AG08396 (cell line): Measurements from ENCODE around the gene TMEM179.
"Not testable (repeated sequence)": the region's sequence is repeated elsewhere in the genome, so short reads cannot be mapped to it uniquely, and the experiment has no call there.

ENCODE experiments used
- DNase-seq: peaks from one replicate; pipeline ENCODE4 v3.0.0; 2012; ENCODE audit warnings: low spot score, mixed read lengths

TMEM179 gene

GRCh38 chr14:104586832-104587620 is 17.5 kb downstream of the TMEM179 start:
- peak; percentile 52 for DNase-seq

DNA sequence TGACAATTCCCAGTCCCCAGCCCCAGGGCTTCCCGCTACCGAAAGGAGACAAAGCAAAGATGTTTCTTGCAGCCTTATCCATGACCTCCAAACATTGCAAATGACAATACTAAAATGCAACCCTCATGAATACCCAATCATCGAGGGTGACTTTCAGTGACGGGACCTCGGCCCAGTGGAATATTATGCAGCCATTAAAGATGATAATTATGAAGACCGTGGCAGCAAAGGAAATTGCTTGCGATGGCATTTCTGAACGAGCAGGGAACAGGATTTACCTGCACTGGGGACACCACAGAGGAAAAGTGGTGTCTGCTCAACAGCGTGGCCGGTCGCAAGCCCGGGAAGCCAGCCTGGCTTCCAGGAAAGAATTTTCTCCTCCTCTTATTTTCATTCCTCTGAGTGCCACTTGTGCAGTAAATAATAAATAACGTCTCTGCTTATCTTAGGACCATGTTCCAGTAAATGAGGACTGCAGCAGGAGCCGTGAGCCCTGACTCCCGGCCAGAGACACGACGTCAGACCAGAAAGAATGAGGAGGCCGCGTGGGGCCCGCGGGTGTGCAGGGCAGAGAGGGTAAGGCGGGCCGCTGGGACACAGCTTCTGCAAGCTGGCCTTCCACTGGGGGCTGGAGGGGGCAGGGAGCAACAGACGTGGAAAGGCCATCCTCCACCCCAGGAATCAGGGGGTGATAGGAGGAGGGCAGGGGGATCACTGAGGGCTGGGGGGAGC is 18.4 kb downstream of the TMEM179 start:
- no peak for DNase-seq

GRCh38 chr14:104584557-104584956 is 20.0 kb downstream of the TMEM179 start:
- DNase-seq: no peak

DNA sequence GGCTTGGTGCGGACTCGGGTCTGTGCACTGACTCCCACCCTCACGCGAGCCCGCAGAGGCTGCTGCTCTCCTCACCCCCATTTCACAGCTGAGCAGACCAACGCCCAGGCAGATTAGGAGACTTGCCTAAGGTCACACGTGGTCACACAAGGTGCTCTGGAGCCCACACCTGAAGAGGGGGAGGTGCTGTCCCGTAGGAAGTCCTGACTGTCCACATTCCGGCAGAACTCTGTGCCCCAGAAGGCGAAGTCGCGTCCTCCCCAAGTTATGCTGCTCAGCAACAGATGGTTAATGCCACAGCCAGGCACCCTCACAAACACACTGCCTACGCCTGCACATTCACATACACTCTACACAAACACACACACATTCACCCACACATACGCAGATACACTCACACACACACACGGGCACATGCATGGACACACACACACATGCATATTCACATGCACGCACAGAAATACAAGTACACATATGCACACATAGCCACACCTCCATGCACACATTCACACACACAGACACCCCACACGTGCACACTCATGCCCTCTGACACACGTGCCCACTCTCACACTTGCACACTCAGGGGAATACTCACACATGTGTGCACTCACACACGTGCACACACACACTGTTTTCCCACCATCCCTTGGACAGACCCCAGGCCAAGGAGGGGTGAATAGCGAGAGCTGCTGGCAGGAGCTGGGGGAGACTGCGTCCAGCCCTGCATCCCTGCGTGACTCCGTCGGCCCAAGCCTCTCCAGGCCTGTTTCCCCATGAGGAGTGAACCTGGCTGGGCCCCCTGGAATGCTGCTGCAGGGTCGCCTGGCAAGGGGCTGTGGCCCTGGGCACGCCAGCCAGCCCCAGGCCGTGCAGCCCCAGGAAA is 20.9 kb downstream of the TMEM179 start:
- DNase-seq: no peak

DNA sequence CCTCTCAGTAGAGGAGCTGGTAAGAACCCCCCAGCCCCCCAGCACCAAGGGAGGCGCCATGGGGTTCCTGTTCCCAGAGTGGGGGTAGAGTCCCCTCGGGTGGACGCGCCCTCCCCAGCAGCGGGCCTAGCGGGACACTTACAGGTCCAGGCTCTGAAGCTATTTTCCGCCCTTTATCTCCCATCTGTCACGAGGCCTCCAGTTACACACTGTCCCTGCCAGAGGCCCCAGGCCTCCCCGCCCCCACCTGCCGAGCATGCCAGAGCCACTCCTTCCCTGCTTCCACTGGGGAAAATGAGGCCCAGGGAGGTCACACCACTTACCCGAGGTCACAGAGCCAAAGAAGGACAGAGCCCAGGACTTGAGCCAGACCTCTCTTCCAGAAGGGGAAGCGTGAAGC is 21.9 kb downstream of the TMEM179 start:
- no peak for DNase-seq

GRCh38 chr14:104582005-104582404 is 22.6 kb downstream of the TMEM179 start:
- DNase-seq: no peak

- no peak for DNase-seq
Measured at GRCh38 chr14:104581521-104581920, 23.1 kb downstream of the TMEM179 start.

DNA sequence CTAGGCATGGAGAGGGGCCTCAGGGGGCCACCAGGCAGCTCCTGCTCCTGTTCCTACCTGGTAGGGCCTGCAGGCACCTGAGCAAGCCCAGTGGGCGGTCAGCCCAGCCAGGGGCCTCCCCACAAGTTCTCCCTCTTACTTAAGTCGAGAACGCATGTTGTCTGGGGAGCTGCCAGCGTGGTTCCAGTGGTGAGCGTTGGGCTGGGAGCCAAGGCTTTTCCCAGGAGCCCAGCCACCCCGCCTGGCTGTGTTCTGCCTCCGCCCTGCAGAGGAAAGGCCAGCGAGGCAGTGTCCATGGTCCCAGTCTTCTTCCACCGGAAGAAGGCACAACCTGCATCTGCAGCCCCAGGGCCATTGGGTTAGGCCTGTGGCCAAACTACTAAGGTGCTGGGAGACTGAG is 23.6 kb downstream of the TMEM179 start:
- no peak for DNase-seq

DNA sequence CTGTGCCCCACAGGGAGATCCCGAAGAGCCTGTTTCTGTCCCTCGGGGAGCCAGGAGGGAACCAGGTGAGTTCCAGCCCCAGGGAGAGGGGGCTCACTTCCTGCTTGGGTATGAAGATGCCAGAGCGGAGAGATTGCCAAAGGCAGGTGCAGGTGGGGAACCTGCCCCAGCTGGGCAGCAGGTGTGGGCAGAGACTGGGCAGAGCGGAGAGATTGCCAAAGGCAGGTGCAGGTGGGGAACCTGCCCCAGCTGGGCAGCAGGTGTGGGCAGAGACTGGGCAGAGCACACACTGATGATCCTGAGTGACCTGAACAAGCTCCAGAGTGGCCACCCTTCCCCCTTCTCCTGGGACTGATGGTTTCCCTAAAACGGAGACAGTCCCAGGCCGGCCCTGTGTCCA is 24.6 kb downstream of the TMEM179 start:
- DNase-seq: not testable (repeated sequence)

DNA sequence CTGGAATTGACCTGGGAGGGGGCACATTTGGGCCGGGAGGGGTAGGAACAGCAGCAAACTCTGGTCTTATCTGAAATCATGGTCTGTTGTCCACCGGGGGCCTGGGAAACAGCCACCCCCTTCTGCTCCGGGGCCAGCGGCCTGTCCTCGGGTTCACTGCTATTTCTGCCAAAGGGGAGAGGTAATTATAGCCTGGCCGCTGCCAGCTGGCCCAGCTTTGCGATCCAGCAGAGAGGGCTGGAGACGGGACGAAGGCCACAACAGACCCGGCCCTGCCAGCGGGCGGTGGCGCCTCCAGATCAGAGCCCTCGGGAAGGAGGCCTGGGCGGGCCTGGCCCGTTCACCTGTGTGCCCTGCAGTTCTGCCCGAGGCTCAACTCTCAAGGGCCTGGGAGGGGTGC is 25.1 kb downstream of the TMEM179 start, which contains the start of gene C14orf180:
TSS of gene C14orf180 (plus strand) at position 258 of the 400 bp plus-strand sequence. CDS start 6,667 bp downstream, outside the sequence.
- DNase-seq: no peak

DNA sequence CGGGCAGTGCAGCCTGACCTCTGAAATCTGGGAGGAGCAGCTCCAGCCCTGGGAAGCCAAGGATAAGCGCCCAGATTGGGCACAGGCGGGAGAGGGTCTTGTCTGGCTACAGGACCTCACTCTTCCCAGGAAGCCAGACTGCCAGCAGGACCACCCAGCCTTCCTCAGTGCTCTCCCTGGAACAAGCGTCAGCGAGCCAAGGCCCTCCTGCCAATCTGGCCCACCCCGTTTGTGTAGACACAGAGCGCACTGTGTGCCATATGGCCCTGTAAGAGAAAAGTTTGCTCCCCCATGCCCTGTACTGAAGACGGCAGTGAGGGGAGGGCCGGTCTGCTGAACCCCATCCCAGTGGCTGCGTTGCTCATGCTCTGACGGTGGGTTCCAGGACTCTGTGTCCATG is 26.3 kb downstream of the TMEM179 start:
- no peak for DNase-seq

DNA sequence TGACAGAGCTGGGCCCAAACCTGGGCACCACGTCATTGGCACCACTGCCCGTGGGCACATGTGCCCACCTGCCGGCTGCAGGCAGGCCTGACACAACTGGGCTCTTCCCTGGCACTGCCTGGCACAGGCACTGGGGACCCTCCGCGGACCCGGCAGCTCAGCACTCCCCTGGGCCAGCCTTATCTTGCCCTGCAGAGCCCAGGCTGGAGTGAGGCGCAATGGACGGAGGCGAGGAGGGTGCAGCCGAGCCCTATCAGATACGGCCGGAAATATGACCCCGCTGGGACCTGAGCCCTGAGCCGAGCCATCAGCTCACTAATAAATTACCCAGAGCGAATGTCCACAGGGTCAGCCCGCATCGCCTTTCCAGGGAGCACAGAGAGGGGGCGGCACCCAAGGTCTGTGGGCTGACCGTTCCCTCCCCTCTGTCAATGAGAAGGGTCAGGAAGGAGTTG is 26.7 kb downstream of the TMEM179 start:
- no peak for DNase-seq

DNA sequence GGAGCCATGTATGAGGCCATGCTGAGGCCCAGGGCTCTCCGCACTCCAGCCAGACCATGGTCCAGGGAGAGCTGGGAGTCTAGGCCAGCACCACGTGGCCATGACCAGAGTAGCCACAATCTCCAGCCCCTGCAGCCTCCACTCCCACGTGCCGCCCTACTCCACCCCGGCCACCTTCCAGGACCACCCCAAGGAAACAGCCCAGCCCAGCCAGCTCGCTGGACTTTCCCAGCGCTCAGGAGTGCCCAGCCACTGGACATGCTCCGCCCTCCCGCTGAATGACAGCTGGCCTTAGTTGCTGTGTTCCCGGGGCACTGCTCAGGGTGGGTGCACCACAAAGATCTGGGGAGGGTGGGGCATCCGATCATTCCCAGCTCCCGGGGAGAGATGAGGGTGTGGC is 27.1 kb downstream of the TMEM179 start:
- DNase-seq: no peak

GRCh38 chr14:104576970-104577332 is 27.6 kb downstream of the TMEM179 start:
- DNase-seq: no peak

DNA sequence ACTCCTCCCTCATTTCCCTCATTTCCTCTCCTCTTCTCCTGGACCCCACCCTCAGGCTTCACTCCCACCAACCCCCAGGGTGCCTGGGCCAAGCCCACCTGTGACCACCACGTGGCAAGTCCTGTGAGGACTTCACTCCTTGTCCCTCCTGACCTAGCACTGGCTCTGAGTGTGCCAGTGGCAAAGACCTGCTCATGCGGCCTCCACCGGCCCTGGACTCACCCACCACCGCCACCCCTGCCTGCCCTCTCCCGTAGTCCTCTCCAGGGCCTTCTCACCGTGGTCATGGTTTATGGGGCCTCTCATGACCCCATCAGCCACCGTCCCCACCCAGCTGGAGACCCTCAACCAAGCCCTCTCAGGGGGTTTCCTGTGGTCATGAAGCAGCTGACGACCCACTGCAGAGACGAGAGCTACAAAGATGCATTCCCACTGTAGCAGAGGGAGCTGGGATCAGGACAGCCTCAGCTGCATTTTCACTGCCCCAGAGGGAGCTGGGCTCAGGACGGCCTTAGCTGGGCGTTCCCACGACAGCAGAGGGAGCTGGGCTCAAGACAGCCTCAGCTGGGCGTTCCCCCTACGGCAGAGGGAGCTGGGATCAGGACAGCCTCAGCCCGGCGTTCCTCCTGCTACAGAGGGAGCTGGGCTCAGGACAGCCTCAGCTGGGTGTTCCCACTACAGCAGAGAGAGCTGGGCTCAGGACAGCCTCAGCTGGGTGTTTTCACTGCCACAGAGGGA is 28.2 kb downstream of the TMEM179 start:
- no peak for DNase-seq

- DNase-seq: no peak
Measured at GRCh38 chr14:104574978-104575583, 29.5 kb downstream of the TMEM179 start.

DNA sequence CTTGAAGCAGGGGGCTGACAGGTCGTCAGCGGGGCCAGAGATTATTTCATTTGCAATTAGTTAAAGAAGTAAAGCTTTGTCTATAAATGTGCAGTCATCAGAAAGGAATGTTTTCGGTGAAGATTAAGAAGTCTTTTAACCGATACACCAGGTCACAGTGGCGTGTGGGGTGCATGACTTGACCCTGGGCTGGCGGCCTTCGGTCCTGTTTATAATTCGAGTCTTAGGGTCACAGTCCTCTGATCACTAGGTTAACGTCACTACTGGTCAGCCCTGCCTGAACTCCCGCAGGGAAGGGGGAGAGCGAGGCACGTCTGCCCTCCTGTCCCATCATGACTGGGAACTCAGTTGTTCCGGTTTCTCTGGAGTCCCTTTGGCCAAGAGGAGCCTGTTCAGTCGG is 30.0 kb downstream of the TMEM179 start:
- DNase-seq: no peak

- DNase-seq: no peak
Measured at GRCh38 chr14:104573930-104574329, 30.6 kb downstream of the TMEM179 start.

GRCh38 chr14:104572668-104573067 is 31.9 kb downstream of the TMEM179 start:
- no peak for DNase-seq

GRCh38 chr14:104572024-104572626 is 32.4 kb downstream of the TMEM179 start:
- no peak for DNase-seq

GRCh38 chr14:104571246-104571645 is 33.3 kb downstream of the TMEM179 start:
- no peak for DNase-seq
